Fibroblast of lung (primary cell): Measurements from ENCODE around the gene TNIP1.

Experiments used
- CTCF ChIP-seq, 2 donors: IDR thresholded peaks in 1 of 2; conservative IDR thresholded peaks in 1 of 2; 1 replicate in 1 of 2; 2 replicates in 1 of 2; pipeline ENCODE4 v1.5.1; 2011 to 2012; ENCODE audit warnings: low read length in 2 of 2, control low read depth in 1 of 2, inconsistent platforms in 1 of 2, low read depth in 1 of 2, mild to moderate bottlenecking in 1 of 2
- EZH2 ChIP-seq: IDR thresholded peaks from 2 replicates; pipeline ENCODE4 v1.5.1; 2012; ENCODE audit warnings: low read length, control low read depth, mild to moderate bottlenecking; ENCODE audit errors: missing control alignments

GRCh38 chr5:151094030-151094851, 13.4 kb upstream of the TNIP1 start:
- TF ChIP-seq EZH2 (no peak), CTCF (conservative IDR thresholded peaks at IDR 0.05 in 1 of 2, IDR thresholded peaks at IDR 0.05 in 1 of 2; ENCODE audit: low read depth in 1 of 2, low read length in 2 of 2) (no peak)
